Muscle layer of colon (tissue), 2 donors: ENCODE results near the gene MLLT6.
A peak's percentile ranks its signal among the peaks of the same experiment; 100 is the strongest.

Experiments used
- H3K27ac ChIP-seq: one replicate; pipeline ENCODE4 v1.7.0; 2013; ENCODE audit warnings: low read depth, mild to moderate bottlenecking, low read length, moderate library complexity
- H3K27me3 ChIP-seq, 2 donors: one replicate each; pipeline ENCODE4 v1.7.0; 2013; ENCODE audit warnings: low read length in 2 of 2, mild to moderate bottlenecking in 2 of 2; ENCODE audit not compliant: insufficient read depth in 2 of 2, control insufficient read depth in 1 of 2
- H3K36me3 ChIP-seq: one replicate; pipeline ENCODE4 v1.7.0; 2013; ENCODE audit warnings: mild to moderate bottlenecking, low read length; ENCODE audit not compliant: insufficient read depth
- H3K4me1 ChIP-seq: one replicate; pipeline ENCODE4 v1.7.0; 2013; ENCODE audit warnings: mild to moderate bottlenecking, low read length; ENCODE audit not compliant: insufficient read depth
- H3K4me3 ChIP-seq, 2 donors: one replicate each; pipeline ENCODE4 v1.7.0; 2013; ENCODE audit warnings: low read length in 2 of 2, low read depth in 1 of 2, mild to moderate bottlenecking in 1 of 2, moderate library complexity in 1 of 2
- H3K9ac ChIP-seq: one replicate; pipeline ENCODE4 v1.7.0; 2013; ENCODE audit warnings: low read length
- H3K9me3 ChIP-seq: one replicate; pipeline ENCODE4 v1.7.0; 2013; ENCODE audit warnings: mild to moderate bottlenecking, low read length
- donor health status: abdominal sarcoma.
- donor health status: Adenocarcinoma of cecum.

The MLLT6 gene

GRCh38 chr17:38704606-38705522, at the start of gene MLLT6:
Gene MLLT6 (plus strand): TSS chr17:38705273. CDS start chr17:38705633, 360 bp downstream.
- Histone ChIP-seq H3K36me3 (peaks cover 16% of the 10 kb centered on the region), H3K27me3 (no peaks in the 10 kb centered on the region), H3K9ac (peak within 1 kb of the TSS; percentile 97), H3K4me1 (peaks cover 35% of the 10 kb centered on the region), H3K27ac (peak within 1 kb of the TSS; percentile 97), H3K9me3 (no peaks in the 10 kb centered on the region), H3K4me3 (peak within 1 kb of the TSS; percentile 96 to 98)

GRCh38 chr17:38656959-38657823, 47.9 kb upstream of the MLLT6 start:
- no peaks in the 10 kb centered on the region for H3K9me3 ChIP-seq
- H3K27ac ChIP-seq, result no peak overlapping the region
- no peak overlapping the region for H3K4me3 ChIP-seq
- no peak overlapping the region for H3K9ac ChIP-seq
- no peaks in the 10 kb centered on the region for H3K4me1 ChIP-seq
- H3K36me3 ChIP-seq, result no peaks in the 10 kb centered on the region
- H3K27me3 ChIP-seq, result peaks cover 0 to 24% of the 10 kb centered on the region in 2 donors

- Histone ChIP-seq H3K9ac (no peak overlapping the region), H3K9me3 (no peaks in the 10 kb centered on the region), H3K27me3 (peaks cover 0 to 26% of the 10 kb centered on the region in 2 donors), H3K4me3 (no peak overlapping the region), H3K36me3 (no peaks in the 10 kb centered on the region), H3K27ac (no peak overlapping the region), H3K4me1 (no peaks in the 10 kb centered on the region)
These were observed 47.0 kb upstream of the MLLT6 start for GRCh38 chr17:38657824-38658740.

GRCh38 chr17:38658741-38659345, 46.2 kb upstream of the MLLT6 start:
- no peaks in the 10 kb centered on the region for H3K4me1 ChIP-seq
- no peaks in the 10 kb centered on the region for H3K9me3 ChIP-seq
- no peak overlapping the region for H3K27ac ChIP-seq
- H3K9ac ChIP-seq, result no peak overlapping the region
- no peak overlapping the region for H3K4me3 ChIP-seq
- H3K36me3 ChIP-seq, result no peaks in the 10 kb centered on the region
- peaks cover 0 to 22% of the 10 kb centered on the region in 2 donors for H3K27me3 ChIP-seq

- Histone ChIP-seq H3K27ac (no peak overlapping the region), H3K27me3 (peaks cover 0 to 18% of the 10 kb centered on the region in 2 donors), H3K4me1 (no peaks in the 10 kb centered on the region), H3K36me3 (no peaks in the 10 kb centered on the region), H3K9me3 (no peaks in the 10 kb centered on the region), H3K4me3 (no peak overlapping the region), H3K9ac (no peak overlapping the region)
These were observed 45.7 kb upstream of the MLLT6 start for GRCh38 chr17:38659415-38659814.

- Histone ChIP-seq H3K27ac (no peak overlapping the region), H3K9ac (no peak overlapping the region)
These were observed 44.7 kb upstream of the MLLT6 start for GRCh38 chr17:38660097-38661025.

GRCh38 chr17:38663125-38663751, 41.8 kb upstream of the MLLT6 start:
- no peak overlapping the region for H3K27ac ChIP-seq
- peaks cover 0 to 4% of the 10 kb centered on the region in 2 donors for H3K27me3 ChIP-seq
- H3K9ac ChIP-seq, result no peak overlapping the region
- no peak overlapping the region for H3K4me3 ChIP-seq
- H3K9me3 ChIP-seq, result no peaks in the 10 kb centered on the region
- H3K4me1 ChIP-seq, result no peaks in the 10 kb centered on the region
- H3K36me3 ChIP-seq, result no peaks in the 10 kb centered on the region

More at GRCh38 chr17:38660097-38661025, 44.7 kb upstream of the MLLT6 start:
- Histone ChIP-seq H3K4me1 (no peaks in the 10 kb centered on the region), H3K36me3 (no peaks in the 10 kb centered on the region), H3K4me3 (no peak overlapping the region), H3K9me3 (no peaks in the 10 kb centered on the region), H3K27me3 (peaks cover 0 to 10% of the 10 kb centered on the region in 2 donors)

- H3K27ac ChIP-seq, result no peak overlapping the region
- H3K9ac ChIP-seq, result no peak overlapping the region
- no peaks in the 10 kb centered on the region for H3K4me1 ChIP-seq
- peaks cover 0 to 10% of the 10 kb centered on the region in 2 donors for H3K27me3 ChIP-seq
- no peaks in the 10 kb centered on the region for H3K9me3 ChIP-seq
- H3K4me3 ChIP-seq, result no peak overlapping the region
- no peaks in the 10 kb centered on the region for H3K36me3 ChIP-seq
These were observed 41.0 kb upstream of the MLLT6 start for GRCh38 chr17:38663964-38664644.

- H3K4me3 ChIP-seq, result no peak overlapping the region
- peaks cover 6 to 28% of the 10 kb centered on the region in 2 donors for H3K27me3 ChIP-seq
- H3K9ac ChIP-seq, result no peak overlapping the region
- H3K4me1 ChIP-seq, result no peaks in the 10 kb centered on the region
- no peaks in the 10 kb centered on the region for H3K9me3 ChIP-seq
- no peak overlapping the region for H3K27ac ChIP-seq
- no peaks in the 10 kb centered on the region for H3K36me3 ChIP-seq
These were observed 37.8 kb upstream of the MLLT6 start for GRCh38 chr17:38667099-38667786.
